ENCODE data around the gene CNNM1.

GRCh38 chr10:99403674-99404073, 74.5 kb downstream of the CNNM1 start:
- TF ChIP-seq TARDBP (IDR thresholded peaks at IDR 0.05): no peak
- TF ChIP-seq FOXA1 (IDR thresholded peaks at IDR 0.05): no peak
- no peak for TF ChIP-seq ARNT (IDR thresholded peaks at IDR 0.05)
- TF ChIP-seq SUZ12 (IDR thresholded peaks at IDR 0.05): no peak
- TF ChIP-seq SP1 (IDR thresholded peaks at IDR 0.05): no peak
- TF ChIP-seq PKNOX1 (IDR thresholded peaks at IDR 0.05): no peak
- TF ChIP-seq NFRKB (IDR thresholded peaks at IDR 0.05): no peak
- no peak for TF ChIP-seq LEF1 (IDR thresholded peaks at IDR 0.05; ENCODE audit: borderline replicate concordance)
- no peak for TF ChIP-seq BHLHE40 (IDR thresholded peaks at IDR 0.05; ENCODE audit: borderline replicate concordance)
- TF ChIP-seq FOXM1 (IDR thresholded peaks at IDR 0.05; ENCODE audit: borderline replicate concordance): no peak
- TF ChIP-seq ELF4 (IDR thresholded peaks at IDR 0.05): no peak
- no peak for TF ChIP-seq CTBP1 (IDR thresholded peaks at IDR 0.05; ENCODE audit: borderline replicate concordance)

All from HEK293T (cell line).